ES-I3 (cell line): ENCODE results near the gene TUBAL3.
A peak's percentile ranks its signal among the peaks of the same experiment; 100 is the strongest.

Source experiments
- H3K36me3 ChIP-seq: 2 replicates; pipeline ENCODE4 v1.6.1; 2013; ENCODE audit warnings: mild to moderate bottlenecking, low read length, control low read depth, moderate library complexity; ENCODE audit not compliant: insufficient read depth
- H3K4me1 ChIP-seq: 2 replicates; pipeline ENCODE4 v1.6.1; 2013; ENCODE audit warnings: mild to moderate bottlenecking, control low read depth, low read length; ENCODE audit not compliant: insufficient read depth
- H3K9ac ChIP-seq: 2 replicates; pipeline ENCODE4 v1.6.1; 2013; ENCODE audit warnings: low read depth, mild to moderate bottlenecking, low read length, moderate library complexity
- H3K9me3 ChIP-seq: 2 replicates; pipeline ENCODE4 v1.6.1; 2013; ENCODE audit warnings: mild to moderate bottlenecking, low read length, moderate library complexity; ENCODE audit not compliant: control insufficient read depth, insufficient read depth

The TUBAL3 gene

DNA sequence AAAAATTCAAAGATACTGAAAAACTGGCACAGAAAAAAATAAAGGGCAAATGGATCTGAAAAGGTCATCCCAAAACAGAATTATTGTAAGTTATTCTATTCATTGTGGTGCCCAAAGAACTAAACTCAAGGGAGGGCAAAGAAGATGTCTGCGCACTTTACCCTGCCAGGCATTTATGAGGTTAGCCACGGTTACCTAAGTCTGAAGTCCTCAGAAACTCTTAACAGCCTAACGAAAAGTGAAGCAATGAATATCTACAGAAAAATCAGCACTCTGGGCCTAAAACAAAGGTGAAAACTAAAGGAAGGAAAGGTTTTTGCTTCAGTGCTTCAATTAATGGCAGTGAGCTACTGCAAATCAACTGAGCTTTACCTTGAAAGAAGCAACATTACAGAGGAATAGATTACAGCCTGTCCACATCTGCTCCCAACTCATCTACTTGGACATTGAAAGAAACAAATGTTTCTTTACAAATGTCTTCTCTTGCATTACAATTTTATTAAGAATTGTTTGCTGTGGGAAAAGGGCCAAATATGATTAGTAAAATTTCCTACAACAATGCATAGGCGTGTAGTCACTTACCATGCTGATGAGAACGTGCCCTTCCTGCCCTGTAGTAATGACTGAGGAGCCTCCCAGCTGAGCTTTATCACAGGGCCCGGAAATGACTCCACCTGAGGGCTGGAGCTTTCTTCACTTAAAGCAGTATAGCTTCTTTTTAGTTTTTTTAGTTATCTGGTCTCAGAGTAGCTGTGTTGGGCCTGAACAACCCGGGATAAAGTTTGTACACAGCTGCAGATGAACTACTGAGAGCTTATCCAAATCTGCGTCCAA is at the start of gene TUBAL3:
TUBAL3 (minus strand) TSS at position 621 of the 834 bp plus-strand sequence; CDS start at position 585, 36 bp downstream.
- Histone ChIP-seq H3K9ac (no peak within 1 kb of the TSS), H3K9me3 (peaks cover 6% of the 10 kb centered on the region; the same call in 1 of the 2 replicates), H3K4me1 (no peaks in the 10 kb centered on the region), H3K36me3 (no peaks in the 10 kb centered on the region)

DNA sequence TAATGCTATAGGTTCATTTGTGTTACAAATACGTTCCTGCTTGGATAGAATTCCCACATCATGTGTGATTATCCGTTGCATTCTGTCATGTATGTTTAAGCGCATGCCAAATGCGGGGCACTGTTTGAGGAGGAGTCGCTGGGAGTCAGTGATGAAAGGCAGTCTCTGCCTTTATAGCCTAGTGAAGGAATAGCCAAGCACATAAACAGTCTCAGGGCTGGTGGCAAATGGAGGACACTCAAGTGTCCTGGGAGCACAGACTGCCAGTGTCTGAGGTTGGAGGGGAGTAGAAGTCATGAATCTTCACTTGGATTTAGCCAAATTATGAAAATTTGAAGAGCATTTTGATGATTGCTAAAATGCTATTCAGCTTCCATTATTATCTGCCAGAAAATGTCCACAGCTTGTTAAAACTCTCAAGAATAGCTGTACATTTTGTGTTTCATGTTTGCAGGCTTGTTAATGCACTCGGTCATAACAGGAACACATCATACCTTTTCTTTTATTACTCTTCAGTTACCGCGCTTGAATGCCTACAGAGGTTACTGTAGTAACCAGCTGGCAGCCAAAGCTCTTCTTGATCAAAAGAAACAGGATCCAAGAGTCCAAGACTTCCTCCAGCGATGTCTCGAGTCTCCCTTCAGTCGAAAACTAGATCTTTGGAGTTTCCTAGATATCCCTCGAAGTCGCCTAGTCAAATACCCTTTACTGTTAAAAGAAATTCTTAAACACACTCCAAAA is 49.3 kb upstream of the TUBAL3 start:
- peaks cover 4% of the 10 kb centered on the region; the same call in 1 of the 2 replicates for H3K4me1 ChIP-seq
- H3K9me3 ChIP-seq = no peaks in the 10 kb centered on the region
- peaks cover 37% of the 10 kb centered on the region for H3K36me3 ChIP-seq
- no peak overlapping the region for H3K9ac ChIP-seq

DNA sequence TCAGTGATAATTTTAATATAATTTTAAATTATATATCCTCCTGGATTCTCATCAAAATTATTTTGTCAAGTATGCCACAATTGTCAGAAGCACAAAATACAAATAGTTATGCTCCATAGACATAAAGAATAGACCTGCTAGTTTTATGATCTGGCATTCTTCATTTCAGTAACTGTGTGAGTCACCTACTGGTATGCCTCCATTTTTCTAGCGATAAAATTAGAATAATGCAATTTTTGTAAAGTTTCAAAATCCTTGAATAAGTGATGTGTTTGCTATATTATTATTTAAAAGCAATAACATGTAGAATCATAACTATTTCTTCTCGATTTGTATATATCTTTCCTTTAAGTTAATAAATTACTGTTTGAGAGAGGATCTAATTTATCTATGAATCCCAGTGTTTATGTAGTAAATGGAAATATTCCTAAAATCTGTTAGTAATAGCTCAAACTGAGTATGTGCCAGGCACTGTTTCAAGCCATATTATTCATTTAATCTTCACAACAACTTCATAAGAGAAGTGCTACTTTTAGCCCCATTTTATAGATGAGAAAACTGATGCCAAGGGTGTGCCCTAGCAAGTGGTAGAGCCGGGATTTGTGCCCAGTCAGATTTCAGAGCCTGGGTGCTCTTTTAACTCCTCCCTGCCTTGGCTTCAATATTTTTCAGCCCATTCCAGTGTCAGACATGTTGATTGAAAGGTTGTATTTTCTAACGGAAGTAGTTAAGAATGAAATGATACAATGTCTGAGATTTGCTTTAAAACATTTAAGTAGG is 46.2 kb upstream of the TUBAL3 start:
- Histone ChIP-seq H3K4me1 (peaks cover 7% of the 10 kb centered on the region; the same call in 1 of the 2 replicates), H3K9ac (no peak overlapping the region), H3K36me3 (peaks cover 26% of the 10 kb centered on the region), H3K9me3 (no peaks in the 10 kb centered on the region)

- Histone ChIP-seq H3K4me1 (peaks cover 7% of the 10 kb centered on the region; the same call in 1 of the 2 replicates), H3K9ac (no peak overlapping the region), H3K36me3 (peaks cover 21% of the 10 kb centered on the region), H3K9me3 (no peaks in the 10 kb centered on the region)
Observed at GRCh38 chr10:5449823-5450222, 45.2 kb upstream of the TUBAL3 start.

- Histone ChIP-seq H3K4me1 (peaks cover 7% of the 10 kb centered on the region; the same call in 1 of the 2 replicates), H3K9me3 (no peaks in the 10 kb centered on the region), H3K36me3 (peaks cover 16% of the 10 kb centered on the region), H3K9ac (no peak overlapping the region; the same call in 1 of the 2 replicates)
Observed at GRCh38 chr10:5449227-5449626, 44.6 kb upstream of the TUBAL3 start.

GRCh38 chr10:5448333-5449001 is 43.8 kb upstream of the TUBAL3 start:
- H3K9ac ChIP-seq = peak overlapping the region; percentile 59
- H3K4me1 ChIP-seq = peaks cover 7% of the 10 kb centered on the region; the same call in 1 of the 2 replicates
- no peaks in the 10 kb centered on the region for H3K9me3 ChIP-seq
- peaks cover 8% of the 10 kb centered on the region for H3K36me3 ChIP-seq

- no peaks in the 10 kb centered on the region for H3K9me3 ChIP-seq
- peak overlapping the region; percentile 59 for H3K9ac ChIP-seq
- peaks cover 4% of the 10 kb centered on the region; the same call in 1 of the 2 replicates for H3K36me3 ChIP-seq
- peaks cover 7% of the 10 kb centered on the region; the same call in 1 of the 2 replicates for H3K4me1 ChIP-seq
Observed at GRCh38 chr10:5447611-5448071, 43.0 kb upstream of the TUBAL3 start.

GRCh38 chr10:5447056-5447455 is 42.4 kb upstream of the TUBAL3 start:
- Histone ChIP-seq H3K4me1 (peaks cover 7% of the 10 kb centered on the region; the same call in 1 of the 2 replicates), H3K9ac (peak overlapping the region; percentile 59), H3K36me3 (no peaks in the 10 kb centered on the region; the same call in 1 of the 2 replicates), H3K9me3 (no peaks in the 10 kb centered on the region)

GRCh38 chr10:5446390-5446926 is 41.8 kb upstream of the TUBAL3 start:
- no peaks in the 10 kb centered on the region; the same call in 1 of the 2 replicates for H3K36me3 ChIP-seq
- peaks cover 7% of the 10 kb centered on the region; the same call in 1 of the 2 replicates for H3K4me1 ChIP-seq
- H3K9me3 ChIP-seq = no peaks in the 10 kb centered on the region
- peak overlapping the region; percentile 59 for H3K9ac ChIP-seq

- peaks cover 7% of the 10 kb centered on the region; the same call in 1 of the 2 replicates for H3K4me1 ChIP-seq
- H3K36me3 ChIP-seq = no peaks in the 10 kb centered on the region; the same call in 1 of the 2 replicates
- H3K9me3 ChIP-seq = no peaks in the 10 kb centered on the region
- no peak overlapping the region for H3K9ac ChIP-seq
Observed at GRCh38 chr10:5445006-5445405, 40.4 kb upstream of the TUBAL3 start.

GRCh38 chr10:5443429-5443828 is 38.8 kb upstream of the TUBAL3 start:
- Histone ChIP-seq H3K36me3 (no peaks in the 10 kb centered on the region; the same call in 1 of the 2 replicates), H3K4me1 (0 out of 2 replicates have a peak, but pooled peaks cover 3% of the 10 kb centered on the region), H3K9me3 (no peaks in the 10 kb centered on the region), H3K9ac (no peak overlapping the region)

GRCh38 chr10:5442990-5443370 is 38.4 kb upstream of the TUBAL3 start:
- Histone ChIP-seq H3K4me1 (0 out of 2 replicates have a peak, but pooled peaks cover 3% of the 10 kb centered on the region), H3K9ac (no peak overlapping the region), H3K36me3 (no peaks in the 10 kb centered on the region; the same call in 1 of the 2 replicates), H3K9me3 (no peaks in the 10 kb centered on the region)
